Endothelial cell of umbilical vein (primary cell): ENCODE measurements around the gene SCGB1A1. TPM values are rescaled to one million over a fixed set of nuclear protein-coding genes. Genes with fewer than 3 reads are reported as not detected.

Experiments used
- BruUV-seq: library from RNA; stranded (reverse); fragments of 400-500 nt; replicated peaks from 2 replicates; lab custom pipeline; 2021; lab: Mats Ljungman, UMichigan
- CTCF ChIA-PET: fragments of 300-600, 350-600 bp; sonication (Branson Sonifier 250); formaldehyde crosslinking; loops from one replicate; lab custom pipeline; 2021; ENCODE audit warnings: antibody characterized with exemption, inconsistent platforms; lab: Charles Lee
- POLR2A ChIA-PET: fragments of 300-600, 350-600 bp; sonication (Branson Sonifier 250); formaldehyde crosslinking; loops from one replicate; lab custom pipeline; 2021; ENCODE audit warnings: antibody characterized with exemption, inconsistent platforms; lab: Charles Lee
- DNase-seq: peaks from one replicate; pipeline ENCODE4 v3.0.0-alpha.2; 2011; ENCODE audit warnings: low read depth, low spot score
- FAIRE-seq: peaks from 2 replicates; lab custom pipeline; 2011; peaks lifted over from hg19 to GRCh38; lab: Jason Lieb, UNC
- H2AFZ ChIP-seq: 2 replicates; pipeline ENCODE4 v1.6.0; 2012; ENCODE audit warnings: low read depth, low read length, control low read depth, inconsistent platforms
- H3K27ac ChIP-seq: 2 replicates; pipeline ENCODE4 v1.5.1; 2011; ENCODE audit warnings: low read depth, mild to moderate bottlenecking, control low read depth, low read length, moderate library complexity; ENCODE audit not compliant: insufficient read depth
- H3K27me3 ChIP-seq, 2 experiments: 2 replicates each; pipeline versions ENCODE4 v1.6.0 to v1.6.1; 2011; ENCODE audit warnings: low read length in 2 of 2, mixed read lengths in 1 of 2; ENCODE audit not compliant: control insufficient read depth in 2 of 2, insufficient read depth in 2 of 2
- H3K36me3 ChIP-seq, 2 experiments: 2 replicates in 1 of 2; 3 replicates in 1 of 2; pipeline ENCODE4 v1.5.1; 2011; ENCODE audit warnings: low read length in 2 of 2, mild to moderate bottlenecking in 1 of 2, moderate library complexity in 1 of 2; ENCODE audit not compliant: control insufficient read depth in 2 of 2, insufficient read depth in 2 of 2; ENCODE audit errors: extremely low read depth in 1 of 2
- H3K4me1 ChIP-seq: 3 replicates; pipeline ENCODE4 v1.5.1; 2011; ENCODE audit warnings: mild to moderate bottlenecking, low read length; ENCODE audit not compliant: control insufficient read depth, insufficient read depth; ENCODE audit errors: extremely low read depth
- H3K4me2 ChIP-seq: 2 replicates; pipeline ENCODE4 v1.6.1; 2011; ENCODE audit warnings: low read length, control low read depth, mixed read lengths; ENCODE audit not compliant: insufficient read depth
- H3K4me3 ChIP-seq, 3 experiments: fragments of 200-600 bp in 1 of 3; sonication (generic), shearing (Covaris generic) in 1 of 3; replicated peaks in 1 of 3; 2 replicates each; pipeline ENCODE4 v1.5.1; 2011 to 2016; ENCODE audit warnings: control low read depth in 3 of 3, low read length in 3 of 3, mild to moderate bottlenecking in 2 of 3, inconsistent platforms in 1 of 3, low read depth in 1 of 3, moderate library complexity in 1 of 3; ENCODE audit not compliant: insufficient read depth in 1 of 3
- H3K79me2 ChIP-seq: 2 replicates; pipeline ENCODE4 v1.6.0; 2012; ENCODE audit warnings: low read length, inconsistent platforms; ENCODE audit not compliant: control insufficient read depth, insufficient read depth
- H3K9ac ChIP-seq: replicated peaks from 2 replicates; pipeline ENCODE3; 2011; ENCODE audit warnings: low read length, control low read depth; ENCODE audit not compliant: insufficient read depth; ENCODE audit errors: extremely low read depth
- H3K9me1 ChIP-seq: replicated peaks from 3 replicates; pipeline ENCODE4 v1.6.0; 2011; ENCODE audit warnings: mild to moderate bottlenecking, low read length; ENCODE audit not compliant: control insufficient read depth, insufficient read depth; ENCODE audit errors: extremely low read depth
- H3K9me3 ChIP-seq: replicated peaks from 2 replicates; pipeline ENCODE4 v1.5.1; 2012; ENCODE audit warnings: low read length, inconsistent platforms; ENCODE audit not compliant: control insufficient read depth, insufficient read depth
- H4K20me1 ChIP-seq: replicated peaks from 2 replicates; pipeline ENCODE3; 2011; ENCODE audit warnings: mild to moderate bottlenecking, low read length; ENCODE audit not compliant: control insufficient read depth, insufficient read depth; ENCODE audit errors: extremely low read depth
- EZH2 ChIP-seq: IDR thresholded peaks from 2 replicates; pipeline ENCODE4 v1.6.1; 2012; ENCODE audit warnings: borderline replicate concordance, low read depth, mild to moderate bottlenecking, moderate library complexity, low read length, inconsistent platforms; ENCODE audit not compliant: severe bottlenecking
- FOS ChIP-seq: IDR thresholded peaks from 2 replicates; pipeline ENCODE4 v1.6.1; 2011; ENCODE audit warnings: mild to moderate bottlenecking, low read length, moderate library complexity, borderline replicate concordance; ENCODE audit not compliant: insufficient read depth
- GATA2 ChIP-seq: IDR thresholded peaks from 2 replicates; pipeline ENCODE4 v1.7.0; 2011; ENCODE audit warnings: low read depth, mild to moderate bottlenecking, moderate library complexity, mixed read lengths, low read length; ENCODE audit not compliant: insufficient read length, insufficient read depth
- JUN ChIP-seq: IDR thresholded peaks from 2 replicates; pipeline ENCODE4 v1.6.1; 2011; ENCODE audit warnings: borderline replicate concordance, low read depth; ENCODE audit not compliant: insufficient read length, insufficient read depth
- MYC ChIP-seq: IDR thresholded peaks from one replicate; pipeline ENCODE4 v1.6.1; 2011; ENCODE audit warnings: mild to moderate bottlenecking, low read depth, low read length
- POLR2A ChIP-seq: IDR thresholded peaks from 2 replicates; pipeline ENCODE4 v1.6.1; 2012; ENCODE audit warnings: low read depth, mild to moderate bottlenecking, control low read depth, low read length
- POLR2AphosphoS5 ChIP-seq: IDR thresholded peaks from 2 replicates; pipeline ENCODE4 v1.6.1; 2012; ENCODE audit warnings: low read depth, mild to moderate bottlenecking, control low read depth, low read length, moderate library complexity; ENCODE audit not compliant: insufficient read depth
- dilution Hi-C: fragments of 300-500 bp; cut with MboI; formaldehyde crosslinking; loops from one replicate; pipeline ENCODE4 v1.15.0; 2019; ENCODE audit warnings: low sequenced_read_pairs; ENCODE audit not compliant: extremely low pct_ligation_motif_present
- intact Hi-C: fragments of 100-400 bp; cut with micrococcal nuclease; formaldehyde crosslinking; loops from one replicate; pipeline ENCODE4 v1.10.0; 2022
- polyA plus RNA-seq, 4 experiments: library from polyadenylated mRNA; depleted of rRNA in 3 of 4; stranded (reverse) in 3 of 4; unstranded in 1 of 4; fragments of >200 nt; gene quantifications; 2 replicates each; pipeline versions ENCODE4 v1.2.1 to v1.2.3, GENCODE V29; 2011 to 2012; ENCODE audit warnings: missing spikeins in 1 of 4
- total RNA-seq: library from RNA; stranded (reverse); gene quantifications from 2 replicates; pipeline ENCODE4 v1.2.3, GENCODE V29; 2021
- TF ChIP-seq, protein P1 (sequence below): IDR thresholded peaks from 2 replicates; pipeline ENCODE4 v1.6.1; 2011; ENCODE audit not compliant: insufficient read depth, insufficient read length
- TF ChIP-seq, protein P2 (sequence below), 2 donors: IDR thresholded peaks; 1 replicate in 1 of 2; 2 replicates in 1 of 2; pipeline ENCODE4 v1.5.1; 2011; ENCODE audit warnings: low read length in 2 of 2, mild to moderate bottlenecking in 2 of 2, moderate library complexity in 2 of 2, control low read depth in 1 of 2, inconsistent platforms in 1 of 2, low read depth in 1 of 2; ENCODE audit not compliant: insufficient read depth in 1 of 2; ENCODE audit errors: extremely low read depth in 1 of 2

The SCGB1A1 gene
- total and polyA plus RNA-seq, 2 donors (not counting 3 experiments of a cell fraction or from before 2014, with no cell fraction given) = not detected

DNA sequence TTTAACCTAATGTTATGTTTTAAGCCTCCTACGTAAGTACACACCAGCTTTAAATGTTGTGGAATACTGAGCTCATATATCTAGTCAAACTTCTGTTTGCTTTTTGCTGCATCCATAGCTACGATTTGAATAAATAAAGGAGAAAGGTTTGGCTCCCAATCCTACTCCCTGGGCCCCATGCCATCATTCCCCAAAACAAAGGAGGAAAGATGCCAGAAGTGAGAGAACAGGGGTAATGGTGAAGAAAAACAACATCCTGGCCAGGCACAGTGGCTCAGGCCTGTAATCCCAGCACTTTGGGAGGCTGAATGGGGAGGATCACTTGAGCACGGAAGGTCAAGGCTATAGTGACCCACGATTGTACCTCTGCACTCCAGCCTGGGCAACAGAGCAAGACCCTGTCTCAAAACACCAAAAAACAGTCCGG, 26.5 kb downstream of the SCGB1A1 start:
- peak; percentile 43 for FAIRE-seq
- Histone ChIP-seq H3K79me2 (no peaks in the 10 kb centered on the region), H4K20me1 (no peaks in the 10 kb centered on the region), H3K27ac (no peak overlapping the region), H2AFZ (no peak overlapping the region), H3K9me1 (no peaks in the 10 kb centered on the region), H3K36me3 (no peaks in the 10 kb centered on the region), H3K4me2 (no peak overlapping the region), H3K9ac (no peak overlapping the region), H3K27me3 (no peaks in the 10 kb centered on the region), H3K9me3 (no peaks in the 10 kb centered on the region), H3K4me1 (peaks cover 6% of the 10 kb centered on the region), H3K4me3 (no peak overlapping the region)
- peak; percentile 82 for DNase-seq
- intact Hi-C loops (no loop called here), dilution Hi-C loops (no loop called here)
- ChIA-PET CTCF (interaction anchor here (0.8 to 3.3 kb wide), 3 partner anchors 20 to 98 kb away, joined by 3 to 23 read pairs (median 17); no protein-coding TSS in a partner anchor), POLR2A (interaction anchor here (0.6 kb wide), 1 partner anchor 13 kb away, joined by 3 read pairs; no protein-coding TSS in a partner anchor)
- no TSS peak for BruUV-seq
- TF ChIP-seq POLR2AphosphoS5 (no peak), POLR2A (no peak), EZH2 (no peak), GATA2 (no peak), MYC (no peak), FOS (no peak), JUN (no peak)
- TF ChIP-seq, protein P1, sequence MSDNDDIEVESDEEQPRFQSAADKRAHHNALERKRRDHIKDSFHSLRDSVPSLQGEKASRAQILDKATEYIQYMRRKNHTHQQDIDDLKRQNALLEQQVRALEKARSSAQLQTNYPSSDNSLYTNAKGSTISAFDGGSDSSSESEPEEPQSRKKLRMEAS = no peak
- TF ChIP-seq, protein P2, sequence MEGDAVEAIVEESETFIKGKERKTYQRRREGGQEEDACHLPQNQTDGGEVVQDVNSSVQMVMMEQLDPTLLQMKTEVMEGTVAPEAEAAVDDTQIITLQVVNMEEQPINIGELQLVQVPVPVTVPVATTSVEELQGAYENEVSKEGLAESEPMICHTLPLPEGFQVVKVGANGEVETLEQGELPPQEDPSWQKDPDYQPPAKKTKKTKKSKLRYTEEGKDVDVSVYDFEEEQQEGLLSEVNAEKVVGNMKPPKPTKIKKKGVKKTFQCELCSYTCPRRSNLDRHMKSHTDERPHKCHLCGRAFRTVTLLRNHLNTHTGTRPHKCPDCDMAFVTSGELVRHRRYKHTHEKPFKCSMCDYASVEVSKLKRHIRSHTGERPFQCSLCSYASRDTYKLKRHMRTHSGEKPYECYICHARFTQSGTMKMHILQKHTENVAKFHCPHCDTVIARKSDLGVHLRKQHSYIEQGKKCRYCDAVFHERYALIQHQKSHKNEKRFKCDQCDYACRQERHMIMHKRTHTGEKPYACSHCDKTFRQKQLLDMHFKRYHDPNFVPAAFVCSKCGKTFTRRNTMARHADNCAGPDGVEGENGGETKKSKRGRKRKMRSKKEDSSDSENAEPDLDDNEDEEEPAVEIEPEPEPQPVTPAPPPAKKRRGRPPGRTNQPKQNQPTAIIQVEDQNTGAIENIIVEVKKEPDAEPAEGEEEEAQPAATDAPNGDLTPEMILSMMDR (IDR thresholded peaks at IDR 0.05; ENCODE audit: extremely low read depth in 1 of 2, insufficient read depth in 1 of 2, low read depth in 1 of 2, low read length in 2 of 2) = no peak
